DOHH2 (cell line): ENCODE data around the gene ABHD13.

Experiments used
- CTCF ChIP-seq: fragments of 200-600 bp; sonication (generic); IDR thresholded peaks from one replicate; pipeline ENCODE4 v1.5.1; 2014; ENCODE audit warnings: antibody characterized with exemption, mild to moderate bottlenecking, low read depth, low read length; ENCODE audit not compliant: poor library complexity, severe bottlenecking
- EZH2phosphoT487 ChIP-seq: fragments of 200-600 bp; sonication (generic); IDR thresholded peaks from 2 replicates; pipeline ENCODE4 v1.6.1; 2017; ENCODE audit warnings: borderline replicate concordance, mild to moderate bottlenecking, antibody characterized with exemption, low read length, moderate library complexity, mixed read lengths

GRCh38 chr13:108190897-108191296, 27.3 kb upstream of the ABHD13 start:
- no peak for TF ChIP-seq CTCF
- no peak for TF ChIP-seq EZH2phosphoT487
